Left renal cortex interstitium (tissue), 4 donors: ENCODE measurements around the gene KHDC4. TPM values are rescaled to one million over a fixed set of nuclear protein-coding genes. Genes with fewer than 3 reads are reported as not detected.
"Not testable (repeated sequence)": the region's sequence is repeated elsewhere in the genome, so short reads cannot be mapped to it uniquely, and the experiment has no call there.

ENCODE experiments used
- DNase-seq, 4 donors: peaks; one replicate each; pipeline ENCODE4 v3.0.0-alpha.2; 2013; ENCODE audit warnings: low read depth in 4 of 4, low spot score in 2 of 4, missing footprints in 1 of 4
- polyA plus RNA-seq, 4 donors: library from polyadenylated mRNA; unstranded; fragments of 120-200 nt; gene quantifications; one replicate each; pipeline ENCODE4 v1.2.1, GENCODE V29; 2013; ENCODE audit not compliant: insufficient read length in 4 of 4

KHDC4 gene
- polyA plus RNA-seq, 4 donors: 39.4 to 88.1 (median 60.5) TPM

- no peak for DNase-seq
Observed at GRCh38 chr1:155942578-155943141, 8.4 kb upstream of the KHDC4 start.

GRCh38 chr1:155941845-155942531 is 7.8 kb upstream of the KHDC4 start:
- no peak for DNase-seq

GRCh38 chr1:155940993-155941844 is 7.0 kb upstream of the KHDC4 start, which contains the start of gene RXFP4:
Gene RXFP4 (plus strand): TSS chr1:155941638. CDS start chr1:155941710, 72 bp downstream.
- DNase-seq: no peak

- no peak for DNase-seq
Observed at GRCh38 chr1:155940482-155940992, 6.3 kb upstream of the KHDC4 start.

GRCh38 chr1:155938220-155938627 is 4.0 kb upstream of the KHDC4 start:
- no peak for DNase-seq

GRCh38 chr1:155934936-155935590 is 850 bp upstream of the KHDC4 start:
- DNase-seq: no peak

- DNase-seq: no peak
Observed at GRCh38 chr1:155933591-155934096, 569 bp downstream of the KHDC4 start.

DNA sequence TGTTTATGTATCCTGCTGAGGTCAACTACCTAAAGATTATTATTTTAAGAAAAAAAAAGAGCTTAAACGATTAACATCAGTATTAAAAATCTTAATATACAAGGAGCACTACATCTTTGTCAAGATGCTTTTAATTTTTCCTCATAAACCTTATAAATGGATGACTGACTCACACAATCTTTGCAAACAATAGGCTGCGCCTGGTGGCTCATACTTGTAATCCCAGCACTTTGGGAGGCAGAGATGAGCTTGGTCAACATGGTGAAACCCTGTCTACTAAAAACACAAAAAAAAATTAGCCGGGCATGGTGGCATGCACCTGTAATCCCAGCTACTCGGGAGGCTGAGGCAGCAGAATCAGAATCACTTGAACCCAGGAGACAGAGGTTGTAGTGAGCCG is 1.7 kb downstream of the KHDC4 start:
- DNase-seq: no peak

GRCh38 chr1:155932081-155932480 is 2.1 kb downstream of the KHDC4 start:
- no peak for DNase-seq

GRCh38 chr1:155931332-155932038 is 2.7 kb downstream of the KHDC4 start:
- DNase-seq: no peak

DNA sequence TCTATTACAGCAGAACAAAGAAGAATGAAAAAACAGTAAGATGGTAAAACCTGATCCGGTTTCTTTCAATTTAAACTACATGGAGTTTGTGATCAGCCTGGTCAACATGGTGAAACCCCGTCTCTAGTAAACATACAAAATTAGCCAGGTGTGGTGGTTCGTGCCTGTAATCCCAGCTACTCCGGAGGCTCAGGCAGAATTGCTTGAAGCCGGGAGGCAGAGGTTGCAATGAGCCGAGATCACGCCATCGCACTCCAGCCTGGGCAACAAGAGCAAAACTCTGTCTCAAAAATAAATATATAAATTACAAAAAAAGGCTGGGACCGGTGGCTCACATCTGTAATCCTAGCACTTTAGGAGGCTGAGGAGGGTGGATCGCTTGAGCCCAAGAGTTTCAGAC is 3.5 kb downstream of the KHDC4 start:
- DNase-seq: not testable (repeated sequence)

GRCh38 chr1:155929057-155929456 is 5.2 kb downstream of the KHDC4 start:
- DNase-seq: no peak

- no peak for DNase-seq
Observed at GRCh38 chr1:155925506-155925905, 8.7 kb downstream of the KHDC4 start.

DNA sequence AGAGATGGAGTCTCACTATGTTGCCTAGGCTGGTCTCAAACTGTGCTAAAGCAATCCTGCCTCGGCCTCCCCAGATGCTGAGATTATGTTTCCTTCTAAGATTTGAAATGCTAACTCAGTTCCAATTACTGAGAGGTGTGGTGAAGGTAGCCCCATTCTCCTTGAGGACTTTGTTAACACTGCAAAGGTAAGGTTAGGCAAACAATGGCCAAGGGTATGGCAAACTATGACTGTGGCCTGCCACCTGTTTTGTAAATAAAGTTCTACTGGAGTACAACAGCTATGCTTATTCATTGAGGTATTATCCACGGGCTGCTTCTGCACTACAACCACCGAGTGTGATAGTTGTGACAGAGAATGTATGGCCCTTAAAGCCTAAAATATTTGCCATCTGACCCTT is 13.5 kb downstream of the KHDC4 start:
- DNase-seq: no peak

GRCh38 chr1:155919801-155920200 is 14.4 kb downstream of the KHDC4 start:
- DNase-seq: no peak

- no peak for DNase-seq
Observed at GRCh38 chr1:155918660-155919059, 15.6 kb downstream of the KHDC4 start.

DNA sequence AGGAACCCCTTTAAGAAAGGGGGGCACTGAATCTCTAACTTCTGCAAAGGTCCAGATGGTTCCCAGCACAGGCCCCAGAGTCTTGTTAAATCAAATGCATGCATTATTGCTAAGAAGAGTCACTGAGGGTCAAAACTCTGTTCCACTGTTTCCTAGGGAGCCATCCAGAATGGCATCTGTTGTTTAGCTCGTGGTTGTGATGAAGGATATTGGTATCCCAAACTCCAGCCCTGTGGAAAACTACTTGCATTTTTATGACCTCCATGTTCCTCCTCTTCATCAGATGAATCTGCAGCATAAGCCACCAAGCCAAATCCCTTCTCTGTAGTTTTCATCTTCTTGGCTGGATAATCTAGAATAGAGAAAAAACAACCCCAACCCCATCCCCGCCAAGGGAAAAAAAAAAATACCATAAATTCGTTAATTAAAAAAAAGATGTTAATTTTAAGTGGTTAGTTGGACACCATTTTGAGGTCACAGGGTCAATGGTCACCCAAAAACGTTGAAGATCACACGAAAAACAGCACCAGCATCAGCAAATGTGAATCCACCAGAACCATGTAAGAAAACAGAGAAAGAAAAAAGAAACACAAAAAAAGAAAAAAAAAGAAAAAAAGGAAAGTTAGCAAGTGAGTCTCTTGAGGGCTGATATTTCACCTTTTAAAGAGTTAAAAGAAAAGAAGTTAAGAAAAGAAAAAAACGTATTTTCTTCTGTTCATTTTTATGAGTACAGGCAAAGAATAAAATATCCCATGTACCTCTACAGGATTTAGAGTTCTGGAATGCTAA is 20.1 kb downstream of the KHDC4 start:
- no peak for DNase-seq

- no peak for DNase-seq
Observed at GRCh38 chr1:155912056-155912536, 22.1 kb downstream of the KHDC4 start.
